Measurements from ENCODE around the gene RHBDF1.
"Not testable (repeated sequence)": the region's sequence is repeated elsewhere in the genome, so short reads cannot be mapped to it uniquely, and the experiment has no call there.

Gene RHBDF1

DNA sequence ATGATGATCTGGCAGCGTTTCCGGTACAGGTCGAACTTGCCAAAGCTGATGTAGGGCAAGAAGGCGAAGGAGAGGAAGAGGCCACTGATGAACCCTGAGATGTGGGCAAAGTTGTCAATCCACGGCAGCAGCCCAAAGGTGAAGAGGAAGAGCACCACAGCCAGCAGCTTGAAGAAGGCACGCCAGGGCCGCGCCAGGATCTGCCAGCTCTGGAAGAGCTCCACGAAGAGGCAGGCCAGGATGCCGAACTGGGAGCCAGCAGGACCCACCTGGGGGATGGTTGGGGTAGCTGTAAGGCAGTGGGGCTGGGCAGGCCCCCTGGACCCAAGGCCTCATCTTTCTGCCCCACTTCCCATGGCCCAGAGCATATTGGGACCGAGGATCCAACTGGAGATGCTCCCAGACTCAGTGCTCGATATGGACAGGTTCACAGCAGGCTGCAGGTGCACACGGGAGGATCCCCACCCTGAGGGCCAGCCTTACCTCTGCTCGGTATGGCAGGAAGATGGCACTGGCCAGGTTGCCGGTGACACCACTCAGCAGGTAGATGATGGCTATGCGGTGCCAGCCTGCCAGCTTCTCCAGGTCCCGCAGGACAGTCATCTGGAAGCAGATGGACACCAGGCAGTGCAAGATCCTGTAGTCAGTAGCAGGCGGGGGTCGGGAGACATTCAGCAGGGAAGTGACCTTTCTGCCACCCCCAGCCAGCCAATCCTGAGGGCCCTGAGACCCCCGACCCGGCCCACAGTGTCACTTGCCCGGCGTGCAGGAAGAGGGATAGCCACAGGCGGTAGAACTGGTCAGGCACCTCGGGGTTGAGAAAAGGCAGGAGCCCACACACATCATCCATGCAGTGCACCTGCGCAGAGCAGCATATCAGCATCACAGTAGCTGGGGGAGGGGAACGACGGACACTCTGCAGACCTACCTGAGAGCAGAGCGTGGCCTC, 13.7 kb downstream of the RHBDF1 start:
- no peak for DNase-seq

DNA sequence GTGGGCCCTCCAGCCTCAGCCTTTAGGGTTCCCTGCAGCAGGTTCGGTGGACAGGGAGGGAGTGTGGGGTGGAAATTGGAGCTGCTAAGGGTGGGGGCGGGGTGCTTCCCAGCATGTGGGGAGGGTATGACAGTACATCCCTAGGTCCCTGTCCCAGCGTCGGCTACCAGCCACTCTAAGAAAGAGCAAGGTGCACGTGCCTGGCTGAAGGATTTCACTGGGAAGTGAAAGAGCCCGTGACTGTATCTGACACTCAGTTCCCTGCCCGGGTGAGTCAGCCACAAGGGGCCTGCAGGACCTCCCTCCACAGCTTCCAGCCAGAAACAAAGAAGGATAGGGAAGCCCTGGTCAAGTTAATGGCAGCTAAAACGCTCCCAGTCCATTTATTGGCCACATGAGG, 14.7 kb downstream of the RHBDF1 start:
- no peak for DNase-seq

DNA sequence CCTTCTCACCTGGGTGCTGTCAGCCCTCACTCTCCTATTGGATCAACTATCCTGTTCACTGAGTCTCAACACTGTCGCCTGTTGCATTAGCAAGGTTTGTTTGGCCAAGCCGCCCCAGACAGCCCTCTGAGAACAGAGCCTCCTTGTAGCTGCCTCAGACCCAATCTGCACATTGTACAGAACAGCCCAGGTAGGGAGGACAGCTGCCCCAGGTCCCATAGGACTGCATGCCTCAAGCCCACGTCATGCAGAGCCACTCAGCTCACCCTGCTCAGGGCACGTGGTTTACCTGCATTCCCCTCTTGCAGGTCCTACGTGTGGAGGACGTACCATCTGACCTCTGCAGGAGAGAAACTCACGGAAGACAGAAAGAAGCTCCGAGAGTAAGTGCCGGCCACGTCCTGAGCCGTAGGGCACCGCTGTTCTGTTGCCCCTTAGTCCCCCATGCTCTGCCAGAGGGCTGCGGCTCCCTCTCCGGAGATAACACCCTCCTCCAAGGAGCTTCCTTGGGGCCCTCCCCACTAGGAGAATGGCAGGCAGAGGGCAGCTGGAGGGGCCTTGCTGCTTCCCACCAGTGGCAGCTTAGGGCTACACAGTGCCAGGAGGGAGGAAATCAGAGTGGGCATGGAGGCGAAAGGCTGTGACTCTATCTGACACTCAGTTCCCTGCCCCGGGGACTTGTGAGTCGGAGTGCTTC, 16.1 kb downstream of the RHBDF1 start:
- no peak for DNase-seq

DNA sequence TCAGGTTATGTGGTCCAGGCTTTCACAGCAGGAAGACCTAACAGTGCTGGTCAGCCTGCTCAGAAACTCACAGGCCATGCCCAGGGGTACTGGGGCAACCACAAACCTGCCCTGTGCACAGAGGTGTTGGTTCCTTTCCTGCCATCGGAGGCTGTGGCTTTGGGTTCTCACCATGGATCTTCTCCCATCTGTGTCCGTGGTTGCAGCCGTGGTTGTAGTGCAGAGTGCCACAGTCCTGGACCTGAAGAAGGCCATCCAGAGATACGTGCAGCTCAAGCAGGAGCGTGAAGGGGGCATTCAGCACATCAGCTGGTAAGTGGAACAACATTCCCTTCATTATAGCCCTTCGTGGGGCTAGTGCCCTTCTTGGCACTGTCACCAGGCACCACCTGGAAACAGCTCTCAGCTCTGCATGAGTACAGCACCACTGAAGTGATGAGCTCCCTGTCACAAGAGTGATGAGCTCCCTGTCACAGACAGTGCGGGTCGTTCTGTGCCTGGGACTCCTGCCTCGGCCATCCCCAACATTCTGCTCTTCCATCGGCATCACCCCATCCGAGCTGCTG, 16.8 kb downstream of the RHBDF1 start:
- DNase-seq = no peak

DNA sequence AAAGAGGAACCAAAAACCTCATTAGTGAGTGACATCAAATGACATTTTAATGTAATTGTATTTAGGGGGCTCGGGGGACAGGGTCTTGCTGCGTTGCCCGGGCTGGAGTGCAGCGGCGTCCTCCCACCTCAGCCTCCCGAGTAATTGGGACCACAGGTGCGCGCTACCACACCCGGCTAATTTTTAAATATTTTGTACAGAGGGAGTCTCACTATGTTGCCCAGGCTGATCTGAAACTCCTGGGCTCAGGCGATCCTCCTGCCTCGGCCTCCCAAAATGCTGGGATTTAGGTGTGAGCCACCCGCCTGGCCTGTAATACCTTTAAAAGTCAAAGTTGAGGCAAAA, 18.2 kb downstream of the RHBDF1 start:
- DNase-seq = no peak

DNA sequence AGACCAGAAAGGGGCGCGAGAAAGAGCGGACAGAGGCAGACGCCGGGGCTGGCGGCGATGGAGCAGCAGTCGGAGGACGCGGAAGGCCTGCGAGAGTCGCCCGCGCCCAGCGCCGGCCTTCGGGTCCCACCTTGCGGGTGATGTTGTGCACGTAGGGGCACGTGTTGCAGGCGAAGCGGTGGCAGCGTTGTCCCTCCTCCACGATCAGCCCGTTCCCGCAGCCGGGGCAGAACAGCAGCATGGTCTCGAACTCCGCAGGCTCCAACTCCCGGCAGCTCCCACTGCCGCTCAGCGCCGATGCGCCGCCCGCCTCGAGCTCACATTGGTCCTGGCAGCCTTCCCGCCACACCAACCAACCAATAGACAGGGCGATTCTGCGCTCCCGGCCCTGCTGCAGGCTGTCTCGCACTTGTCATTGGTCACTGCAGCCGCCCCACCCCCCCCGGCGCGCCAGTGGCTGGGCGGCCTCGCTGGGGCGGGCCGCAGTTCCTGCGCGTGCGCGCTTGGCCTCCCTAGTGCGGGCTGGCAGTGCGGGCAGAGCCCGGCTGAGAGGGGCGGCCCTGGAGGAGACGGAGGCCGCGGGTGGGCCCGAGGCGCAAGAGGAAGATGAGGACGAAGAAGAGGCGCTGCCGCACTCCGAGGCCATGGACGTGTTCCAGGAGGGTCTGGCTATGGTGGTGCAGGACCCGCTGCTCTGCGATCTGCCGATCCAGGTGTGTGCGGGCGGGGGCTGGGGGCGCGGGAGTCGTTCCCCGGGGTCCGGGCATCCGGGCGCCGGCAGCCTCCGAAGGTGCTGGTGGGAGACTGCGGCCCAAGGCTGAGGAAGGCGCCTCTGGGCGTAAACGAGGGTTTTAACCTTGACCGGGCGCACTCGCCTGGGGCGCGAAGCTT, 18.8 kb downstream of the RHBDF1 start, which contains the start of the genes POLR3K and SNRNP25:
TSS of gene POLR3K (minus strand) at position 263 of the 891 bp plus-strand sequence. CDS start at position 241, 22 bp downstream.
TSS of gene SNRNP25 (plus strand) at position 483 of the 891 bp plus-strand sequence. CDS start at position 672, 189 bp downstream.
- peak; percentile 98 for DNase-seq

DNA sequence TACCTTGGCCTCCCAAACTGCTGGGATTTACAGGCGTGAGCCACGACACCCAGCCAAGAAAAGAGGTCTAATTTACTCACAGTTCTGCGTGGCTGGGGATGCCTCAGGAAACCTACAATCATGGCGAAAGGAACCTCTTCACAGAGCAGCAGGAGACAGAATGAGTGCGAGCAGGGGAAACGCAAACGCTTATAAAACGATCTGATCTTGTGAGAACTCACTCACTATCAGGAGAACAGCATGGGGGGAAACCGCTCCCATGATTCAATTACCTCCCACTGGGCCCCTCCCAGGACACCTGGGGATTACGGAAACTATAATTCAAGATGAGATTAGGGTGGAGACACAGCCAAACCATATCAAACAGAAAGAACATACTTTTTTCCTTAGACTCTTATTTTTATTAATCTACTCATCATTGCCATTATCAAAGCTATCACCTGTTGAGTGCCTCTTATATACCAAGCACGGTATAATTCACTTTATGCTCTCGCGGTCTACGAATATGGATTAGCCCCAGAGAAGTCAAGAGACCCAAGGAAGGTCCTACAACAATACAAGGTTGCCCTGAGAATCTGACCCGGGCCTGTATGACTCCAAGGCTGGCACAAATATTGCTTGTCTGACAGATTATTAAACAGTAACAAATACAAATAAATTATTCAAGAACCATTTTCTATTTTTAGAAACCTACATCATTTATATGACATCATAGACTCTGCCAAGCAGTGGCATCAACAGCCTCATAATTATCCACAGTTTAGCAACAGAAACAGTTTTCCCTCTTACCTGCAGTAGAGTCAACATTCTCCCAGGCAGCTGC, 21.5 kb downstream of the RHBDF1 start:
- no peak for DNase-seq

DNA sequence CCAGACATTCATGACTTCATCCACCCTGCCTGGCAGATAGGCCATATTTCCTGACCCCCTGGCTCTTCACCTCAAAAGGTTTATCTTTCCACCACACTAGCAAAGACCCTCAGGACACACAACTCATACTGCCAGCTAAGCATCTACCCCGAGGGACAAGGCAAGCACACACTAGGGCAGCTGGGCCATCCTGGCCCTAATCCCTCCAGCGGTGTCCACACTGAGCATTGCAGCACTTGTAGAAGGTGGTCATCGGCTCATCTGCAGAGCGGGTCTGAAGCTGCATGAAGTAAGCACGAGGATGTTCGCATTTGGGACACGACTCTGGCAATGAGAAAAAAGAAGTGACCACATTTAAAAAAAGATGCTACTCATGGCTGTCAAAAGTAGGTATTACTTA, 25.2 kb downstream of the RHBDF1 start:
- DNase-seq = no peak

DNA sequence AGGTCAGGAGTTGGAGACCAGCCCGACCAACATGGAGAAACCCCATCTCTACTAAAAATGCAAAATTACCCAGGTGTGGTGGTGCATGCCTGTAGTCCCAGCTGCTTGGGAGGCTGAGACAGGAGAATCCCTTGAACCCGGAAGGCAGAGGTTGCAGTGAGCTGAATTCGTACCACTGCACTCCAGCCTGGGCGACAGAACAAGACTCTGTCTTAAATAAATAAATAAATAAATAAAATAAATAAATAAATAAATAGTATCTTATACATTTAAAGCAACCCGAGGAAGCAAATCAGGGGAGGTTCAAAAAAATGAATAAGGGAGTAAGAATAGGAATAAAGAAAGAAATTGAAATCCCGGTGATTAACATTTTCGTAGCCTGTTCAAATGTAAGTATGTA, 25.9 kb downstream of the RHBDF1 start:
- not testable (repeated sequence) for DNase-seq

DNA sequence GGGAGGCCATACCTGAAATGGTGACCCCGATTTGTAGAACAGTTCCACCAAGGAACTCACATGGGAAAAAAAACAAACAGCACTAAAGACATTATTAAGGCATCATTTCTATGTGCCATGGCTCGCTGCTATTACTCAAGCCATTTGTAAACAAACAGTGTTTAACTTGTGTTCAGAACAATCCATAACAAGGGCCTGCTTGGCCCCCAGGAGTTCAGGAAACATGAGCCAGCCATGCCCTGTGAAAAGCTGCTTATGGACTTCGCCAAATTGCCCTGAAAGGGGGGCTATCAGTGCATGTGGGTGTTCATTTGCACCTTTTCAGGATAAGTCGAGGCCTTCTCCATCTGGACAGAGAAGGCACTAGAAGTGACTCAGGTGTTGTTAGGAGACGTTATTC, 27.0 kb downstream of the RHBDF1 start:
- DNase-seq = no peak

DNA sequence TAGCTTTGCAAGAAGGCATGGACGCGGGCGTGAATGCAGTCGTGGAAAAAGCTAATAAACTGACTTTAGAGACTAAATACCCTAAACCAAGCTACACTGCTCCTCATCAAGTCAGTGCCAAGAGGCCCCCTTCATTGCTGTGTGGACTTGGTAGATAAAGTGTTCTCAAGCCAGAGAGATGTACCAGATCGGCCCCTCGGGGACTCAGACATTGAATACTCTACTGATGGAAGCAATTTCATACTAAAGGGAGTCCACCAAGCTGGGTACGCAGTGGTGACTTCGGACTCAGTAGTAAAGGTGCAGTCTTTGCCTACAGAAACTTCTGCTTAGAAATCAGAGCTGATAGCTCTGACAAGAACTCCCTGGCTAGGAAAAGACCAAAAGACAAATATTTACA, 27.8 kb downstream of the RHBDF1 start:
- no peak for DNase-seq

DNA sequence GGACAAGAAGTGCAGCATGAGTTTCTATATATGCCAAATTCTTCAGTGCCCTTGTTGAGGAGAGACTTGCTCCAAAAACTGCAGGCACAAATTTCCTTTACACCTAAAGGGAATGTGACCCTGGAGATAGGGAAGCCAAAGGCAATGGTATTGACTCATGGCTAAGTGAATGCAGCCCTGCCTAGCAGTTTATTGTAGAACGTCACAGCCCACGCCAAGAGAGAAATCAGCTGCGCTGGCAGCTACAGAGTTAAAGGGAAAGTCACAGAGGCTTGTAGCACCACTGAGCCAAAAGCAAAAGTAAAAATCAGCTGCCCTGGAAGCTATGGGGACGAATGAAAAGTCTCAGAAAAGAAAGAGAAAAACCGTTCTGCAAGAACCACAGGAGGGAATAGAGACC, 29.1 kb downstream of the RHBDF1 start:
- no peak for DNase-seq

DNA sequence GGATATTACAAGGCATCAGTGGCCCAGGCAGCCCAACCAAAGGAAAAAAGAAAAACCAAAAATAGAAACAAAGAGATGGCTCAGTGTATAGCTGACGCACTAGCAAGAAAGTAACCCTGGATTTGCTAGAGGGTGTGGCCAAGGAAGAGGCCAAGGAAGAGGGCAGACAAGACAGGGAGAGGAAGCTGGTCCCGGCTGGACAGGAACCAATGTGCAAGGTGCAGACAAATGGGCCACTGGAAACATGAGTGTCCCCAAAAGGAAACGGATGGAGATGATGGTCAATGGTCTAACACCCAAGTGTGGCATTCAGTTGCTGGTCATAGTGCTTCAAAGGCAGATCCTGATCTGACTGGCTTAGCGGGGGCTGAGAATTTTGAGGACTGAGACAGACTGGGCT, 29.7 kb downstream of the RHBDF1 start:
- DNase-seq = no peak

DNA sequence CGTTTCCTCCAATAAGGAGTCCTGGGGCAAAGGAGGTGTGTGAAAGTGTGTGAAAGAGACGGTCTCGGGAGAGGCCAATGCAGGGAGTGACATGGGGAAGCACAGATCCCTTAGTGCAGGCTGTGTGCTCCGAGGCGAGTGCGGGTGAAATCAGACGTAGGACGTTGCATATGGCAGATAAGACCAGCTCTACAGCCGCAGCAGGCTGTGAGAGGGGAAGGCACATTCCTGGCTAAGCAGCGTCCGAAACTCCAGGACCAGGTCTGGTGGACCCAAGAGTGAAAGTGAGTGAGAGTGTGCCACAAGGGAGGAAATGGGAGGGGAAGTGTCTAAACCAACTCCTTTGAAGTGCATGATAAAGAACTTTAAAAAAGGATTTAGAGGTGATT, 30.4 kb downstream of the RHBDF1 start:
- DNase-seq = no peak

DNA sequence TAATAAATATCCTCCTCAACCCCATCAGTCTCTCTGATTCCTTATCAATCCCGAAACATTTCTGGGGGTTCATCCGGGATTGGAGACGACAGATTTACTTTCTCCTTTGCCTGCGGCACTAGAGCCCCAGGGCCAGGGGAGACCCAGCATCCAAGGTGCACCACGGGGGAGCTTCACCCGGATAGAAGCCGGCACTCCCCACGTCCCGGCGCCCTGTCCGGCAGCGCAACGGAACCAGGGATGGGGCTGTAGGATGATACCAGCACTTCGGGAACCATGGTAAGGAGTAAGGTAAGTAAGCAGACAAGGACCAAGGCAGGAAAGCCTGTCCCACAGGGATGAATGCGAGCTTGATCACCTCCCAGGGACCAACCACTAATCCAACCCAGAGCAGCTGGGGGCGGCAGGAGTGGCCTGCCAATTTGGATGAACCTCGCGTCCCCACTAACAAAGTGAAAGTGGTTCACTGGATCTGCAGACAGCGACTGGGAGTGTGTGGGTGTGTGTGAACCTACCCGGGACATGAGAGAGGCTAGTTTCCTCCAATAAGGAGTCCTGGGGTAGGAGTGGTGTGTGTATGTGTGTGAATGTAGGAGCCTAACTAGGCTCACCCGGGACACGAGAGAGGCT, 30.9 kb downstream of the RHBDF1 start:
- no peak for DNase-seq

DNA sequence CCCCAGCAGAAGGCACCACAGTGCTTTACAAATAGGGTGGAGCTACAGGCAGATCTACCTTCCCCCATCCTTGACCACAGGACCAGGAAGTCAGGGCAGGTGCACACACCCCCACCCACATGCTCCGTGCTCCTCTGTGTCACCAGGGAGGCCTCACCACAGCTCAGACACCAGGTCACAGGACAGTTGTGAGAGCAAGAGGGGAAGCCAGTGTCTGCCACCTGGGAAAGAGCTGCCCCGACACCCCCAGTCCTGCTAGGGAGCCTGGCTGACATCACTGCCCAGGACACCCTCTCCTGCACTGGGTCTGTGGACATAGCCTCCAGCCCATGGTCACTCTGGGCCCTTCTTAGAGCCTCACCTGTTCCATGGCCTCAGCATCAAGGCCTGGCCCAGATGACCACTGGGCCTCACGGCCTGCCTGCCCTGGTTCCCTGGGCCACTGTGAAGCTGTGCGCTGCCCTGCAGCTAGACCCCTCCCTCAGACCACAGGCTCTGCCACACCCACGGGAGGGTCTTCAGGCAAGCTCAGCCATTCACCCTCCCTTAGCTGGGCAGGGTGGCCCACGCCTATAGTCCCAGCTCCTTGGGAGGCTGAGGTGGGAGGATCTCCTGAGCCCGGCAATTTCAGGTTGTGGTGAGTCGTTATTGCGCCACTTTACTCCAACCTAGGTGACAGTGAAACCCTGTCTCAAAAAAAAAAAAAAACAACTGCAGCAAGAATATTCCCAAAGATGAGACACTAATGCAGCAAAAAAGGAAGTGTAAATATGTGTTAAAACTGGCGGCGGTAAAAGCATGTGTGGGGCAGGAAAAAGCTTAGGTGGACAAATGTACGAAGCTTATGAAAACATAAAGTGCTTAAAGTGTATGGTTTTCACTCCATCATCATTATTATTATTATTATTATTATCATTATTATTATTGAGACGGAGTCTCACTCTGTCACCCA, 33.2 kb downstream of the RHBDF1 start:
- no peak for DNase-seq

DNA sequence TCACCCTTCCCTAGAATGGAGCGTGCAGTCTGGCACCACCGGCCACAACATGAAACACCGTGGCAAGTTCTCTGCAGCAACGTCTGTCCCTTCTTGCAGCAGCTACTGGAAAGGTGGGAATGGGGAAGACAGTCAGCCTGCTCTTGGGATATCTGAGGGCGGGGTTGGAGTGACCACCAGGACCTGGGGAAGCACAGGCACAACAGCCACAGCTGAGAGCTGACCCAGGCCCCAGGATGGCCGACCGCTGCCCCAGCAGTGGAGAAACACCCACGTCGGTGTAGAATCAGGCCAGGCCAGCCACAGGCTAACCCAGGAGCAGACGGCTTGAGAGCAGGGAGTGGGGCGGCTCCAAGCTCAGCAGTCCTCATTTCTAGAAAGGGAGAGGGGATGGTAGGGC, 34.2 kb downstream of the RHBDF1 start:
- not testable (repeated sequence) for DNase-seq

DNA sequence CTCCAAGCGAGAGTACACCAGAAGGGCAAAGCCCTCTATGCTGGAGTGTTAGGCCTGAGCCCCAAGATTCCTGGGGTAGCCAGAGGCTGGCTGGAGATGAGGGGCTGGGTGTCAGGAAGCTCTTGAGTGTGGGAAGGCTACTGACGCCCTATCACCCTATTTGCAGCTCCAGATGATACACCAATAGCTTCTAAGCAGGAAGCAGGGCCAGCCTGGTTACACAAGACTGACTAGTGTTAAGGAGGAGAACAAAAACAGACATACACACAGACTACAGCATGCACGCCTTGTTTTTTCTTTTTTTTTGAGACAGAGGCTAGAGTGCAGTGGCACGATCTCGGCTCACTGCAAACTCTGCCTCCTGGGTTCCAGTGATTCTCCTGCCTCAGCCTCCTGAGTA, 34.9 kb downstream of the RHBDF1 start:
- DNase-seq = no peak

DNA sequence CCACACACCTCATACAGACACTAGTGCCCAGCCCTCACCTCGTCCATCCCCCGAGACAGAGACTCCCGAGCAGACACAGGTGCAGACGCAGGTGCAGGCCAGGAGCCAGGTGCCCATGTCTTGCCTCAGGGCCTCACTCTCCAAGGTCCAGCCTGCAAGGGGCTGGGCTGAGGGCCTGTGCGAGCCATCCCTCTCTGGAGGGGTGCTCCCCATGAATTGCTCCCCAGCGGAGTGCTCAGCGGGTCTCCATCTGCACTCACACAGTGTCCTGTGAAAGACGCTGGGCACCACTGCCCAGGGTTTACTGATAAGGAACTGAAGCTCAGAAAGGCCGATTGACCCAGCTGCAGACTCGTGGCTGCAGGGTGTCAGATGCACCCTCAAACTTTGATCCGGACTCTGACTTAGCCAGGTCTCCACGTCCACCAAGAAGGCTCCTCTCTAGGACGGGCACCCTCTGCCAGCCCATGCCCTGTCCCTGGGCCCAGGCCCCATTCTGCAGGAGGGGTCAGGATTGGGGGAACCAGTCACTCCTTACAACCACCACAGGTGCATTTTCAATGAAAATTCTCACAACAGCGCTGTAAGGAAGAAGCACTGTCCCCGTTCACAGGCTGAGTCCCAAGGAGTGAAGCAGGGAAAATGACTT, 36.0 kb downstream of the RHBDF1 start:
- DNase-seq = no peak
